ENCODE results near the gene WNT9A.

DNA sequence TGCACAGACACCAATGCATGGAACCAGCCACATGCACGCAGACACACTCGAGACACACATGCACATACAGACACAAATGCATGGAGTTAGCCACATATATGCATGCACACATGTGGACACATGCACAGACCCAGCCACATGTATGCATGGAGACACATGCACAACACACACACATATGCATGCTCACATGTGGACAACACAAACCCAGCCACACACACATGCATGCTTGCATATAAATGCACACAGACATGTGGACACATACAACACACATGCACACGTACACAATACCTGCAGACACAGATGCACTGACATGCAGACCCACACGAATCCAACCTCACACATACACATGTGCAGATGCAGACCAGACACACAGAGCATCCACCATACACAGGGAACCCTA is 31.1 kb downstream of the WNT9A start:
- no peak for TF ChIP-seq EZH2 (optimal IDR thresholded peaks at IDR 0.05; ENCODE audit: low read depth, low read length)
- TF ChIP-seq, protein P1, sequence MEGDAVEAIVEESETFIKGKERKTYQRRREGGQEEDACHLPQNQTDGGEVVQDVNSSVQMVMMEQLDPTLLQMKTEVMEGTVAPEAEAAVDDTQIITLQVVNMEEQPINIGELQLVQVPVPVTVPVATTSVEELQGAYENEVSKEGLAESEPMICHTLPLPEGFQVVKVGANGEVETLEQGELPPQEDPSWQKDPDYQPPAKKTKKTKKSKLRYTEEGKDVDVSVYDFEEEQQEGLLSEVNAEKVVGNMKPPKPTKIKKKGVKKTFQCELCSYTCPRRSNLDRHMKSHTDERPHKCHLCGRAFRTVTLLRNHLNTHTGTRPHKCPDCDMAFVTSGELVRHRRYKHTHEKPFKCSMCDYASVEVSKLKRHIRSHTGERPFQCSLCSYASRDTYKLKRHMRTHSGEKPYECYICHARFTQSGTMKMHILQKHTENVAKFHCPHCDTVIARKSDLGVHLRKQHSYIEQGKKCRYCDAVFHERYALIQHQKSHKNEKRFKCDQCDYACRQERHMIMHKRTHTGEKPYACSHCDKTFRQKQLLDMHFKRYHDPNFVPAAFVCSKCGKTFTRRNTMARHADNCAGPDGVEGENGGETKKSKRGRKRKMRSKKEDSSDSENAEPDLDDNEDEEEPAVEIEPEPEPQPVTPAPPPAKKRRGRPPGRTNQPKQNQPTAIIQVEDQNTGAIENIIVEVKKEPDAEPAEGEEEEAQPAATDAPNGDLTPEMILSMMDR (IDR thresholded peaks at IDR 0.05; ENCODE audit: low read length) = no peak
- no peak for TF ChIP-seq EZH2phosphoT487 (IDR thresholded peaks at IDR 0.05; ENCODE audit: low read length)
